HuH-7 (cell line): Measurements from ENCODE around the gene UCK1.

ENCODE experiments used
- DNase-seq: peaks from one replicate; pipeline ENCODE4 v3.0.0; 2011; ENCODE audit warnings: low spot score

Gene UCK1

GRCh38 chr9:131530920-131531832, at the start of gene UCK1:
TSS of gene UCK1 (minus strand) at chr9:131531263. CDS start at chr9:131531174, 89 bp downstream.
- peak; percentile 98 for DNase-seq

GRCh38 chr9:131580358-131580757, 49.3 kb upstream of the UCK1 start:
- DNase-seq = no peak

GRCh38 chr9:131579789-131580211, 48.7 kb upstream of the UCK1 start:
- DNase-seq = no peak

GRCh38 chr9:131578731-131579504, 47.9 kb upstream of the UCK1 start:
- DNase-seq = no peak

GRCh38 chr9:131578021-131578420, 47.0 kb upstream of the UCK1 start:
- no peak for DNase-seq

GRCh38 chr9:131577005-131578000, 46.2 kb upstream of the UCK1 start:
- DNase-seq = no peak

- DNase-seq = no peak
Observed at GRCh38 chr9:131575946-131576853, 45.1 kb upstream of the UCK1 start.

- no peak for DNase-seq
Observed at GRCh38 chr9:131574730-131575640, 43.9 kb upstream of the UCK1 start.

- DNase-seq = no peak
Observed at GRCh38 chr9:131567910-131568309, 36.8 kb upstream of the UCK1 start.

- DNase-seq = no peak
Observed at GRCh38 chr9:131566158-131566557, 35.1 kb upstream of the UCK1 start.

GRCh38 chr9:131565369-131565768, 34.3 kb upstream of the UCK1 start:
- no peak for DNase-seq

- peak; percentile 66 for DNase-seq
Observed at GRCh38 chr9:131562032-131562959, 31.2 kb upstream of the UCK1 start.

- DNase-seq = no peak
Observed at GRCh38 chr9:131559421-131560000, 28.4 kb upstream of the UCK1 start.

- no peak for DNase-seq
Observed at GRCh38 chr9:131557855-131558548, 26.9 kb upstream of the UCK1 start.

GRCh38 chr9:131555841-131556673, 25.0 kb upstream of the UCK1 start:
- no peak for DNase-seq

GRCh38 chr9:131554843-131555351, 23.8 kb upstream of the UCK1 start:
- DNase-seq = no peak
